H9 (cell line): ENCODE data around the gene AWAT2. TPM values are rescaled to one million over a fixed set of nuclear protein-coding genes. Genes with fewer than 3 reads are reported as not detected.

Experiments used
- DNase-seq: peaks from one replicate; pipeline ENCODE4 v3.0.0-alpha.2; 2017
- H2AFZ ChIP-seq: one replicate; pipeline ENCODE4 v1.6.1; 2013; ENCODE audit warnings: mild to moderate bottlenecking, low read length, control low read depth, moderate library complexity
- H2AK5ac ChIP-seq: 2 replicates; pipeline ENCODE4 v1.6.1; 2013; ENCODE audit warnings: low read length, control low read depth, mixed read lengths; ENCODE audit not compliant: insufficient read length
- H2BK120ac ChIP-seq: one replicate; pipeline ENCODE4 v1.6.1; 2013; ENCODE audit warnings: low read depth, mild to moderate bottlenecking, low read length, control low read depth, inconsistent platforms; ENCODE audit not compliant: poor library complexity, severe bottlenecking
- H2BK12ac ChIP-seq: 2 replicates; pipeline ENCODE4 v1.6.1; 2013; ENCODE audit warnings: low read length, control low read depth, mixed read lengths, low read depth; ENCODE audit not compliant: insufficient read length
- H2BK15ac ChIP-seq: 2 replicates; pipeline ENCODE4 v1.6.1; 2013; ENCODE audit warnings: low read depth, low read length, control low read depth
- H2BK20ac ChIP-seq: one replicate; pipeline ENCODE4 v1.6.1; 2013; ENCODE audit warnings: low read depth, mild to moderate bottlenecking, low read length, control low read depth, inconsistent platforms; ENCODE audit not compliant: poor library complexity, severe bottlenecking
- H2BK5ac ChIP-seq: 2 replicates; pipeline ENCODE4 v1.6.1; 2013; ENCODE audit warnings: low read length, control low read depth, mixed read lengths; ENCODE audit not compliant: insufficient read length
- H3K14ac ChIP-seq: 2 replicates; pipeline ENCODE4 v1.6.1; 2013; ENCODE audit warnings: low read length, control low read depth; ENCODE audit not compliant: insufficient read depth
- H3K18ac ChIP-seq: 2 replicates; pipeline ENCODE4 v1.6.1; 2013; ENCODE audit warnings: low read depth, mild to moderate bottlenecking, mixed read lengths, low read length, control low read depth; ENCODE audit not compliant: insufficient read length
- H3K23ac ChIP-seq: 2 replicates; pipeline ENCODE4 v1.6.1; 2013; ENCODE audit warnings: low read length, control low read depth, mixed read lengths, low read depth; ENCODE audit not compliant: insufficient read length
- H3K23me2 ChIP-seq: 2 replicates; pipeline ENCODE4 v1.6.1; 2013; ENCODE audit warnings: low read depth, mild to moderate bottlenecking, mixed read lengths, low read length, control low read depth; ENCODE audit not compliant: insufficient read length, poor library complexity, severe bottlenecking
- H3K27ac ChIP-seq: 2 replicates; pipeline ENCODE4 v1.5.1; 2013; ENCODE audit warnings: low read length, control low read depth, mixed read lengths, low read depth; ENCODE audit not compliant: insufficient read length
- H3K27me3 ChIP-seq: 2 replicates; pipeline ENCODE4 v1.6.1; 2013; ENCODE audit warnings: low read length, control low read depth, inconsistent platforms; ENCODE audit not compliant: insufficient read depth
- H3K4ac ChIP-seq: 2 replicates; pipeline ENCODE4 v1.6.1; 2013; ENCODE audit warnings: low read depth, mild to moderate bottlenecking, control low read depth, inconsistent platforms, low read length, moderate library complexity
- H3K4me1 ChIP-seq: 2 replicates; pipeline ENCODE4 v1.6.1; 2013; ENCODE audit warnings: low read length, control low read depth, inconsistent platforms; ENCODE audit not compliant: insufficient read depth
- H3K4me2 ChIP-seq: 2 replicates; pipeline ENCODE4 v1.6.1; 2013; ENCODE audit warnings: low read length, control low read depth, mixed read lengths; ENCODE audit not compliant: insufficient read length, insufficient read depth
- H3K56ac ChIP-seq: 2 replicates; pipeline ENCODE4 v1.6.1; 2013; ENCODE audit warnings: low read depth, mild to moderate bottlenecking, mixed read lengths, low read length, control low read depth; ENCODE audit not compliant: insufficient read length
- H3K79me1 ChIP-seq: 2 replicates; pipeline ENCODE4 v1.6.1; 2013; ENCODE audit warnings: low read depth, mild to moderate bottlenecking, moderate library complexity, low read length, control low read depth, inconsistent platforms; ENCODE audit not compliant: insufficient read depth, poor library complexity, severe bottlenecking
- H3K79me2 ChIP-seq: 2 replicates; pipeline ENCODE4 v1.6.1; 2013; ENCODE audit warnings: low read length, control low read depth, inconsistent platforms; ENCODE audit not compliant: insufficient read depth
- H3K9ac ChIP-seq: 2 replicates; pipeline ENCODE4 v1.6.1; 2013; ENCODE audit warnings: low read length, control low read depth, mixed read lengths; ENCODE audit not compliant: insufficient read length; ENCODE audit errors: extremely low read depth
- H3K9me3 ChIP-seq: one replicate; pipeline ENCODE4 v1.6.1; 2013; ENCODE audit warnings: low read depth, low read length, inconsistent platforms; ENCODE audit not compliant: control insufficient read depth
- H3T11ph ChIP-seq: one replicate; pipeline ENCODE4 v1.6.1; 2013; ENCODE audit warnings: mild to moderate bottlenecking, low read length, control low read depth, inconsistent platforms
- H4K20me1 ChIP-seq: one replicate; pipeline ENCODE4 v1.6.1; 2013; ENCODE audit not compliant: control insufficient read depth, insufficient read length, insufficient read depth
- H4K5ac ChIP-seq: 2 replicates; pipeline ENCODE4 v1.6.1; 2013; ENCODE audit warnings: low read depth, mild to moderate bottlenecking, mixed read lengths, low read length, control low read depth; ENCODE audit not compliant: insufficient read length
- H4K8ac ChIP-seq: replicated peaks from 2 replicates; pipeline ENCODE4 v1.6.1; 2013; ENCODE audit warnings: low read length, control low read depth, mixed read lengths, low read depth; ENCODE audit not compliant: insufficient read length
- H4K91ac ChIP-seq: 2 replicates; pipeline ENCODE4 v1.6.1; 2013; ENCODE audit warnings: low read depth, mild to moderate bottlenecking, moderate library complexity, mixed read lengths, low read length, control low read depth; ENCODE audit not compliant: insufficient read length
- H3K27ac Mint-ChIP-seq, 3 experiments: 2 replicates in 2 of 3; 3 replicates in 1 of 3; pipeline ENCODE4 v1.8.0; 2020 to 2021; ENCODE audit warnings: mixed read lengths in 3 of 3, mild to moderate bottlenecking in 1 of 3, moderate library complexity in 1 of 3
- H3K27me3 Mint-ChIP-seq: 2 replicates; pipeline ENCODE4 v1.8.0; 2021; ENCODE audit warnings: low read depth, mild to moderate bottlenecking, moderate library complexity, mixed read lengths
- H3K36me3 Mint-ChIP-seq, 3 experiments: 2 replicates in 2 of 3; 3 replicates in 1 of 3; pipeline ENCODE4 v1.8.0; 2020 to 2021; ENCODE audit warnings: low read depth in 3 of 3, mixed read lengths in 3 of 3; ENCODE audit not compliant: insufficient read depth in 1 of 3
- H3K4me1 Mint-ChIP-seq, 2 experiments: 2 replicates each; pipeline ENCODE4 v1.8.0; 2020; ENCODE audit warnings: mixed read lengths in 2 of 2
- H3K4me3 Mint-ChIP-seq, 2 experiments: 2 replicates in 1 of 2; 3 replicates in 1 of 2; pipeline ENCODE4 v1.8.0; 2020 to 2021; ENCODE audit warnings: mild to moderate bottlenecking in 2 of 2, mixed read lengths in 2 of 2, moderate library complexity in 1 of 2
- H3K9me3 Mint-ChIP-seq, 2 experiments: 2 replicates in 1 of 2; 3 replicates in 1 of 2; pipeline ENCODE4 v1.8.0; 2020; ENCODE audit warnings: mild to moderate bottlenecking in 2 of 2, mixed read lengths in 2 of 2, moderate library complexity in 1 of 2
- WGBS: extraction: QIAGEN DNeasy Blood & Tissue Kit; methylation state at CpG from one replicate; pipeline ENCODE4 v1.1.7; 2013; ENCODE audit warnings: missing lambda C conversion rate, low lambda C conversion rate, mixed read lengths; ENCODE audit not compliant: insufficient read length; ENCODE audit errors: extremely low coverage; 5-methylcytosine and 5-hydroxymethylcytosine counted together
- total RNA-seq: library from RNA; stranded (reverse); gene quantifications from 2 replicates; pipeline ENCODE4 v1.2.1, GENCODE V29; 2021
- TF ChIP-seq, protein P1 (sequence below): fragments of 200-600 bp; sonication (generic); conservative IDR thresholded peaks from 3 replicates; pipeline ENCODE4 v1.8.0; 2021; ENCODE audit warnings: antibody characterized with exemption, mild to moderate bottlenecking

Gene AWAT2
- total RNA-seq, 1 experiment from 2014 or later, result not detected

DNA sequence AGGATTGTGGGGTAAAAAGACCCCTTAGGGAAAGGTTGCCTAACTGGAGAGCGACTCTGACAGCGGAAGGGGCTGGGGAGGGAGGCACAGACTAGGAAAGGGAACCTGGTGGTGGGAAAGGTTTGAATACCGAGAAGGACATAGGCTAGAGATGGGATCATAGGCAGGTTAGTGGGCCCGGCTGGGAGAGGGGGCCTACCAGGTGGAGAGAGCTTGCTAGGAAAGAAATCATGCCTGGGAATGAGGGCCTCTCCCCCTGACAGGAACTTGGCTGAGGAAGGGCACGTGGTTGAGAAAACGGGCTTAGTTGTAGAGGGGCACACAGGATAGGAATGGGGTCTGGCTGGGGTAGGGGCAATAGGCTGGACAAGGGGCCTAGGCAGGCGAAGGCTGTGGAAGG is 16.9 kb upstream of the AWAT2 start:
- H4K5ac ChIP-seq, result no peak overlapping the region
- H3K4me1 ChIP-seq, result no peaks in the 10 kb centered on the region
- H3K79me1 ChIP-seq, result no peaks in the 10 kb centered on the region
- H3K27ac ChIP-seq, result no peak overlapping the region
- no peak overlapping the region for H2AK5ac ChIP-seq
- H3K36me3 Mint-ChIP-seq, result peaks cover 8 to 15% (median 8%) of the 10 kb centered on the region in 3 experiments
- H3K9me3 Mint-ChIP-seq, result peaks cover 70 to 78% of the 10 kb centered on the region in 2 experiments
- peaks cover 17% of the 10 kb centered on the region for H3K9me3 ChIP-seq
- no peak overlapping the region for H2BK5ac ChIP-seq
- no peak overlapping the region for H3K18ac ChIP-seq
- peaks cover 13% of the 10 kb centered on the region for H3K27me3 Mint-ChIP-seq
- no peaks in the 10 kb centered on the region for H4K20me1 ChIP-seq
- H2BK15ac ChIP-seq, result no peak overlapping the region
- H2BK20ac ChIP-seq, result no peak overlapping the region
- no peak overlapping the region for H3K56ac ChIP-seq
- DNase-seq, result no peak
- no peaks in the 10 kb centered on the region for H3K79me2 ChIP-seq
- WGBS, result no CpG with 5 or more reads among the region's 7 CpGs
- H3K14ac ChIP-seq, result no peak overlapping the region
- no peak overlapping the region for H3K4ac ChIP-seq
- no peak overlapping the region for H2BK120ac ChIP-seq
- no peak overlapping the region for H3K9ac ChIP-seq
- no peak overlapping the region for H3K4me3 Mint-ChIP-seq
- no peak overlapping the region for H3T11ph ChIP-seq
- no peak overlapping the region for H3K4me2 ChIP-seq
- no peaks in the 10 kb centered on the region for H3K27me3 ChIP-seq
- no peak overlapping the region for H3K23ac ChIP-seq
- no peak overlapping the region for H2AFZ ChIP-seq
- H4K91ac ChIP-seq, result no peak overlapping the region
- H3K23me2 ChIP-seq, result no peaks in the 10 kb centered on the region
- TF ChIP-seq, protein P1, sequence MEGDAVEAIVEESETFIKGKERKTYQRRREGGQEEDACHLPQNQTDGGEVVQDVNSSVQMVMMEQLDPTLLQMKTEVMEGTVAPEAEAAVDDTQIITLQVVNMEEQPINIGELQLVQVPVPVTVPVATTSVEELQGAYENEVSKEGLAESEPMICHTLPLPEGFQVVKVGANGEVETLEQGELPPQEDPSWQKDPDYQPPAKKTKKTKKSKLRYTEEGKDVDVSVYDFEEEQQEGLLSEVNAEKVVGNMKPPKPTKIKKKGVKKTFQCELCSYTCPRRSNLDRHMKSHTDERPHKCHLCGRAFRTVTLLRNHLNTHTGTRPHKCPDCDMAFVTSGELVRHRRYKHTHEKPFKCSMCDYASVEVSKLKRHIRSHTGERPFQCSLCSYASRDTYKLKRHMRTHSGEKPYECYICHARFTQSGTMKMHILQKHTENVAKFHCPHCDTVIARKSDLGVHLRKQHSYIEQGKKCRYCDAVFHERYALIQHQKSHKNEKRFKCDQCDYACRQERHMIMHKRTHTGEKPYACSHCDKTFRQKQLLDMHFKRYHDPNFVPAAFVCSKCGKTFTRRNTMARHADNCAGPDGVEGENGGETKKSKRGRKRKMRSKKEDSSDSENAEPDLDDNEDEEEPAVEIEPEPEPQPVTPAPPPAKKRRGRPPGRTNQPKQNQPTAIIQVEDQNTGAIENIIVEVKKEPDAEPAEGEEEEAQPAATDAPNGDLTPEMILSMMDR, result no peak
- H4K8ac ChIP-seq, result no peak overlapping the region
- H2BK12ac ChIP-seq, result no peak overlapping the region
- peaks cover 0 to 4% of the 10 kb centered on the region in 2 experiments; a peak in 2 of 4 replicates for H3K4me1 Mint-ChIP-seq
- peak overlapping the region in 1 of 3 experiments; percentile 53; a peak in 1 of 7 replicates for H3K27ac Mint-ChIP-seq
